Neural cell (in vitro differentiated cells): Measurements from ENCODE around the gene C16orf89. TPM values are rescaled to one million over a fixed set of nuclear protein-coding genes. Genes with fewer than 3 reads are reported as not detected.

Source experiments
- H2AFZ ChIP-seq: fragments of 200-600, 300-800 bp; sonication (generic), shearing (Covaris generic); 2 replicates; pipeline ENCODE4 v1.6.0; 2014; ENCODE audit warnings: low read depth, mild to moderate bottlenecking, antibody characterized with exemption, low read length, moderate library complexity
- H3F3A ChIP-seq: fragments of 200-600 bp; shearing (Covaris generic); 2 replicates; pipeline ENCODE4 v1.6.1; 2016; ENCODE audit warnings: mild to moderate bottlenecking, moderate library complexity, mixed read lengths, antibody characterized with exemption, low read length; ENCODE audit not compliant: insufficient read depth, poor library complexity, severe bottlenecking
- H3K27ac ChIP-seq: fragments of 200-600, 300-800 bp; sonication (generic), shearing (Covaris generic); 2 replicates; pipeline ENCODE4 v1.5.1; 2014; ENCODE audit warnings: mild to moderate bottlenecking, low read length, moderate library complexity
- H3K27me3 ChIP-seq: fragments of 300-800, 200-600 bp; sonication (generic), shearing (Covaris generic); 2 replicates; pipeline ENCODE4 v1.6.0; 2014; ENCODE audit warnings: mild to moderate bottlenecking, low read depth, low read length, moderate library complexity; ENCODE audit not compliant: insufficient read depth
- H3K36me3 ChIP-seq: fragments of 300-800, 200-600 bp; sonication (generic), shearing (Covaris generic); 2 replicates; pipeline ENCODE4 v1.5.1; 2014; ENCODE audit warnings: mild to moderate bottlenecking, antibody characterized with exemption, low read length, moderate library complexity; ENCODE audit not compliant: insufficient read depth
- H3K4me2 ChIP-seq: fragments of 300-800, 200-600 bp; sonication (generic), shearing (Covaris generic); 2 replicates; pipeline ENCODE4 v1.6.0; 2014; ENCODE audit warnings: mild to moderate bottlenecking, low read length
- H3K4me3 ChIP-seq: fragments of 300-800, 200-600 bp; sonication (generic), shearing (Covaris generic); 2 replicates; pipeline ENCODE4 v1.5.1; 2014; ENCODE audit warnings: mild to moderate bottlenecking, low read length, moderate library complexity
- H3K79me2 ChIP-seq: fragments of 200-600 bp; shearing (Covaris generic); replicated peaks from 2 replicates; pipeline ENCODE4 v1.6.0; 2014; ENCODE audit warnings: mild to moderate bottlenecking, low read length, moderate library complexity; ENCODE audit not compliant: insufficient read depth
- H3K9ac ChIP-seq: fragments of 300-800, 200-600 bp; sonication (generic), shearing (Covaris generic); 2 replicates; pipeline ENCODE4 v1.6.1; 2016; ENCODE audit warnings: mild to moderate bottlenecking, low read length, mixed read lengths
- H3K9me2 ChIP-seq: fragments of 200-600 bp; shearing (Covaris generic); 2 replicates; pipeline ENCODE4 v1.6.1; 2016; ENCODE audit warnings: mild to moderate bottlenecking, low read length, mixed read lengths; ENCODE audit not compliant: insufficient read depth
- H3K9me3 ChIP-seq: fragments of 200-600, 300-800 bp; sonication (generic), shearing (Covaris generic); 2 replicates; pipeline ENCODE4 v1.6.1; 2016; ENCODE audit warnings: mild to moderate bottlenecking, mixed run types, low read length, moderate library complexity, mixed read lengths
- H4K20me1 ChIP-seq: fragments of 200-600 bp; shearing (Covaris generic); 2 replicates; pipeline ENCODE4 v1.6.1; 2016; ENCODE audit warnings: mild to moderate bottlenecking, mixed run types; ENCODE audit not compliant: insufficient read depth
- EP300 ChIP-seq: fragments of 450-650 bp; conservative IDR thresholded peaks from 2 replicates; pipeline ENCODE4 v1.6.1; 2014; ENCODE audit warnings: antibody characterized with exemption, mild to moderate bottlenecking, moderate library complexity; ENCODE audit not compliant: poor library complexity, severe bottlenecking
- EZH2 ChIP-seq: fragments of 200-600, 300-800 bp; shearing (Covaris generic), sonication (generic); IDR thresholded peaks from 2 replicates; pipeline ENCODE4 v1.6.1; 2014; ENCODE audit warnings: antibody characterized with exemption, low read length, borderline replicate concordance, mild to moderate bottlenecking; ENCODE audit not compliant: insufficient read depth, poor library complexity, severe bottlenecking
- MXI1 ChIP-seq: fragments of 450-650 bp; conservative IDR thresholded peaks from 2 replicates; pipeline ENCODE4 v1.6.1; 2014; ENCODE audit warnings: antibody characterized with exemption, mild to moderate bottlenecking; ENCODE audit not compliant: poor library complexity, severe bottlenecking
- POLR2AphosphoS5 ChIP-seq: IDR thresholded peaks from 2 replicates; pipeline ENCODE4 v1.6.1; 2012
- RAD21 ChIP-seq: fragments of 450-650 bp; conservative IDR thresholded peaks from 2 replicates; pipeline ENCODE4 v1.6.1; 2014; ENCODE audit warnings: antibody characterized with exemption, mild to moderate bottlenecking, moderate library complexity
- SMC3 ChIP-seq: fragments of 450-650 bp; conservative IDR thresholded peaks from 2 replicates; pipeline ENCODE4 v1.6.1; 2014; ENCODE audit warnings: antibody characterized with exemption, mild to moderate bottlenecking, moderate library complexity; ENCODE audit not compliant: poor library complexity
- TAF1 ChIP-seq: IDR thresholded peaks from 2 replicates; pipeline ENCODE4 v1.6.1; 2012; ENCODE audit warnings: low read depth
- polyA plus RNA-seq: library from polyadenylated mRNA; depleted of rRNA; stranded (reverse); fragments of >200 nt; gene quantifications from 2 replicates; pipeline ENCODE4 v1.2.3, GENCODE V29; 2014
- TF ChIP-seq, protein P1 (sequence below): fragments of 450-650 bp; IDR thresholded peaks from 2 replicates; pipeline ENCODE4 v1.5.1; 2014; ENCODE audit warnings: antibody characterized with exemption, mild to moderate bottlenecking, moderate library complexity; ENCODE audit not compliant: poor library complexity, severe bottlenecking
- TF ChIP-seq, protein P2 (sequence below): IDR thresholded peaks from 2 replicates; pipeline ENCODE4 v1.6.1; 2012; ENCODE audit warnings: borderline replicate concordance

The C16orf89 gene
- polyA plus RNA-seq, 1 donor from 2014 or later: not detected

DNA sequence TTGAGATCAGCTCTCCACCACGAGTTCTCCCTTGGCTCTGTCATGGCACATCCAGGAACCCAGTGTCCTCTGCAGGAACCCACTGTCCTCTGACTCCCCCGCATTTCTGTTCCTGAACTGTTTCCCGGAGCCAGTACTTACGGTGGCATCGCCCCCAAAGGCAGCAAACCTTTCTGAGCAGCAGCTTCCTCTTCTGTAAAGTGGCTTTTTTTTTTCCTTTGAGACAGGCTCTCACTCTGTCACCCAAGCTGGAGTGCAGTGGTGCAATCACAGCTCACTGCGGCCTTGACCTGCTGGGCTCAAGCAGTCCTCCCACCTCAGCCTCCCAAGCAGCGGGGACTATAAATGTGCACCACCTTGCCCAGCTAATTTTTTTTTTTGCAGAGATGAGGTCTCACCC is 64.2 kb downstream of the C16orf89 start:
- no peak for TF ChIP-seq EP300
- TF ChIP-seq, protein P1, sequence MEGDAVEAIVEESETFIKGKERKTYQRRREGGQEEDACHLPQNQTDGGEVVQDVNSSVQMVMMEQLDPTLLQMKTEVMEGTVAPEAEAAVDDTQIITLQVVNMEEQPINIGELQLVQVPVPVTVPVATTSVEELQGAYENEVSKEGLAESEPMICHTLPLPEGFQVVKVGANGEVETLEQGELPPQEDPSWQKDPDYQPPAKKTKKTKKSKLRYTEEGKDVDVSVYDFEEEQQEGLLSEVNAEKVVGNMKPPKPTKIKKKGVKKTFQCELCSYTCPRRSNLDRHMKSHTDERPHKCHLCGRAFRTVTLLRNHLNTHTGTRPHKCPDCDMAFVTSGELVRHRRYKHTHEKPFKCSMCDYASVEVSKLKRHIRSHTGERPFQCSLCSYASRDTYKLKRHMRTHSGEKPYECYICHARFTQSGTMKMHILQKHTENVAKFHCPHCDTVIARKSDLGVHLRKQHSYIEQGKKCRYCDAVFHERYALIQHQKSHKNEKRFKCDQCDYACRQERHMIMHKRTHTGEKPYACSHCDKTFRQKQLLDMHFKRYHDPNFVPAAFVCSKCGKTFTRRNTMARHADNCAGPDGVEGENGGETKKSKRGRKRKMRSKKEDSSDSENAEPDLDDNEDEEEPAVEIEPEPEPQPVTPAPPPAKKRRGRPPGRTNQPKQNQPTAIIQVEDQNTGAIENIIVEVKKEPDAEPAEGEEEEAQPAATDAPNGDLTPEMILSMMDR: no peak
- TF ChIP-seq EZH2: no peak
- no peak for TF ChIP-seq RAD21
- TF ChIP-seq, protein P2, sequence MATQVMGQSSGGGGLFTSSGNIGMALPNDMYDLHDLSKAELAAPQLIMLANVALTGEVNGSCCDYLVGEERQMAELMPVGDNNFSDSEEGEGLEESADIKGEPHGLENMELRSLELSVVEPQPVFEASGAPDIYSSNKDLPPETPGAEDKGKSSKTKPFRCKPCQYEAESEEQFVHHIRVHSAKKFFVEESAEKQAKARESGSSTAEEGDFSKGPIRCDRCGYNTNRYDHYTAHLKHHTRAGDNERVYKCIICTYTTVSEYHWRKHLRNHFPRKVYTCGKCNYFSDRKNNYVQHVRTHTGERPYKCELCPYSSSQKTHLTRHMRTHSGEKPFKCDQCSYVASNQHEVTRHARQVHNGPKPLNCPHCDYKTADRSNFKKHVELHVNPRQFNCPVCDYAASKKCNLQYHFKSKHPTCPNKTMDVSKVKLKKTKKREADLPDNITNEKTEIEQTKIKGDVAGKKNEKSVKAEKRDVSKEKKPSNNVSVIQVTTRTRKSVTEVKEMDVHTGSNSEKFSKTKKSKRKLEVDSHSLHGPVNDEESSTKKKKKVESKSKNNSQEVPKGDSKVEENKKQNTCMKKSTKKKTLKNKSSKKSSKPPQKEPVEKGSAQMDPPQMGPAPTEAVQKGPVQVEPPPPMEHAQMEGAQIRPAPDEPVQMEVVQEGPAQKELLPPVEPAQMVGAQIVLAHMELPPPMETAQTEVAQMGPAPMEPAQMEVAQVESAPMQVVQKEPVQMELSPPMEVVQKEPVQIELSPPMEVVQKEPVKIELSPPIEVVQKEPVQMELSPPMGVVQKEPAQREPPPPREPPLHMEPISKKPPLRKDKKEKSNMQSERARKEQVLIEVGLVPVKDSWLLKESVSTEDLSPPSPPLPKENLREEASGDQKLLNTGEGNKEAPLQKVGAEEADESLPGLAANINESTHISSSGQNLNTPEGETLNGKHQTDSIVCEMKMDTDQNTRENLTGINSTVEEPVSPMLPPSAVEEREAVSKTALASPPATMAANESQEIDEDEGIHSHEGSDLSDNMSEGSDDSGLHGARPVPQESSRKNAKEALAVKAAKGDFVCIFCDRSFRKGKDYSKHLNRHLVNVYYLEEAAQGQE: no peak
- no peak for TF ChIP-seq POLR2AphosphoS5
- TF ChIP-seq MXI1: no peak
- no peak for TF ChIP-seq TAF1
- no peak for TF ChIP-seq SMC3
- Histone ChIP-seq H3K27ac (no peak overlapping the region), H3K4me3 (no peak overlapping the region)

DNA sequence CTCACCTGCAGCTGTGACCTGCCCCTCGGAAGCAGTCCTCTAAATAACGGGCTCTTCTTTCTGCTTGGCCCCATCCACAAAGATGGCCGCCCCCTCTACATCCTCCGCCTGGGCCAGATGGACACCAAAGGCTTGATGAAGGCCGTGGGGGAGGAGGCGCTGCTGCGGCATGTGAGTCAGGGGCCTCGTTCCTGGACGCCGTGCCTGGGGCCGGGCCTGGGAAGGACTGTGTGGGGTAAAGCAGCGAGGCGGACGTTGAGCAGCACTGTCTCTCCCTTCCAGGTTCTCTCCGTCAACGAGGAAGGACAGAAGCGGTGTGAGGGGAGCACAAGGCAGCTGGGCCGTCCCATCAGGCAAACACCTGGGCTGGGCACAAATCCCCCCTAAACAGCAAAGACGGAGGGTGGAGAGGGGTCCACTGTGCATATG is 65.2 kb downstream of the C16orf89 start:
- Histone ChIP-seq H3F3A (no peaks in the 10 kb centered on the region), H3K9me2 (no peaks in the 10 kb centered on the region), H3K27me3 (no peaks in the 10 kb centered on the region), H3K27ac (no peak overlapping the region), H3K9me3 (no peaks in the 10 kb centered on the region), H3K9ac (no peak overlapping the region), H3K36me3 (no peaks in the 10 kb centered on the region), H4K20me1 (no peaks in the 10 kb centered on the region), H3K4me2 (no peak overlapping the region), H2AFZ (no peak overlapping the region), H3K4me3 (no peak overlapping the region), H3K79me2 (no peaks in the 10 kb centered on the region)
- no peak for TF ChIP-seq EP300
- TF ChIP-seq MXI1: no peak
- TF ChIP-seq RAD21: no peak
- TF ChIP-seq, protein P2: no peak
- no peak for TF ChIP-seq EZH2
- no peak for TF ChIP-seq SMC3
- TF ChIP-seq, protein P1: no peak

More for the DNA sequence above, 64.2 kb downstream of the C16orf89 start:
- no peaks in the 10 kb centered on the region for H3K9me2 ChIP-seq
- H2AFZ ChIP-seq: no peak overlapping the region
- no peaks in the 10 kb centered on the region for H4K20me1 ChIP-seq
- H3K79me2 ChIP-seq: no peaks in the 10 kb centered on the region
- H3K9ac ChIP-seq: no peak overlapping the region
- H3K4me2 ChIP-seq: no peak overlapping the region
- H3K9me3 ChIP-seq: no peaks in the 10 kb centered on the region
- no peaks in the 10 kb centered on the region for H3F3A ChIP-seq
- H3K36me3 ChIP-seq: no peaks in the 10 kb centered on the region
- H3K27me3 ChIP-seq: no peaks in the 10 kb centered on the region
